ENCODE results near the gene SLC8A3.

- TF ChIP-seq, protein P1, sequence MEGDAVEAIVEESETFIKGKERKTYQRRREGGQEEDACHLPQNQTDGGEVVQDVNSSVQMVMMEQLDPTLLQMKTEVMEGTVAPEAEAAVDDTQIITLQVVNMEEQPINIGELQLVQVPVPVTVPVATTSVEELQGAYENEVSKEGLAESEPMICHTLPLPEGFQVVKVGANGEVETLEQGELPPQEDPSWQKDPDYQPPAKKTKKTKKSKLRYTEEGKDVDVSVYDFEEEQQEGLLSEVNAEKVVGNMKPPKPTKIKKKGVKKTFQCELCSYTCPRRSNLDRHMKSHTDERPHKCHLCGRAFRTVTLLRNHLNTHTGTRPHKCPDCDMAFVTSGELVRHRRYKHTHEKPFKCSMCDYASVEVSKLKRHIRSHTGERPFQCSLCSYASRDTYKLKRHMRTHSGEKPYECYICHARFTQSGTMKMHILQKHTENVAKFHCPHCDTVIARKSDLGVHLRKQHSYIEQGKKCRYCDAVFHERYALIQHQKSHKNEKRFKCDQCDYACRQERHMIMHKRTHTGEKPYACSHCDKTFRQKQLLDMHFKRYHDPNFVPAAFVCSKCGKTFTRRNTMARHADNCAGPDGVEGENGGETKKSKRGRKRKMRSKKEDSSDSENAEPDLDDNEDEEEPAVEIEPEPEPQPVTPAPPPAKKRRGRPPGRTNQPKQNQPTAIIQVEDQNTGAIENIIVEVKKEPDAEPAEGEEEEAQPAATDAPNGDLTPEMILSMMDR (IDR thresholded peaks at IDR 0.05): no peak
- TF ChIP-seq POLR2A (IDR thresholded peaks at IDR 0.05; ENCODE audit: low read depth) (no peak), EP300 (IDR thresholded peaks at IDR 0.05) (no peak), POLR2AphosphoS5 (IDR thresholded peaks at IDR 0.05) (no peak)
Measured at GRCh38 chr14:70139384-70139783, 49.4 kb downstream of the SLC8A3 start.
